Esophagus squamous epithelium (tissue), 4 donors: ENCODE results near the gene PTPRD.

Source experiments
- CTCF ChIP-seq, 6 experiments: fragments of 450-650 bp in 4 of 6; fragments of 200-600 bp in 2 of 6; sonication (generic) in 2 of 6; IDR thresholded peaks; one replicate each; pipeline ENCODE4 v1.5.1; 2016 to 2019; ENCODE audit warnings: antibody characterized with exemption in 6 of 6, mild to moderate bottlenecking in 4 of 6, moderate library complexity in 4 of 6
- POLR2A ChIP-seq, 4 donors: fragments of 450-650 bp; IDR thresholded peaks; one replicate each; pipeline ENCODE4 v1.6.1; 2017; ENCODE audit warnings: antibody characterized with exemption in 4 of 4, mild to moderate bottlenecking in 4 of 4, moderate library complexity in 3 of 4

GRCh38 chr9:8437876-8438275 lies 2174.9 kb downstream of the PTPRD start:
- no peak for TF ChIP-seq POLR2A (IDR thresholded peaks at IDR 0.05)
- TF ChIP-seq CTCF (IDR thresholded peaks at IDR 0.05): no peak
